Motor neuron (in vitro differentiated cells): Measurements from ENCODE around the gene TERT. TPM values are rescaled to one million over a fixed set of nuclear protein-coding genes. Genes with fewer than 3 reads are reported as not detected.

Experiments
- ATAC-seq, 8 experiments: fragments of 200-7000 bp; cut with Tn5 transposase; replicated peaks in 6 of 8; 2 replicates each; pipeline ENCODE4 v1.8.0; 2021; ENCODE audit warnings: mild to moderate bottlenecking in 8 of 8, moderate library complexity in 8 of 8
- H3K27ac ChIP-seq, 2 donors: fragments of 250-450 bp; sonication (Bioruptor Pico); 2 replicates each; pipeline ENCODE4 v1.9.0; 2021; ENCODE audit warnings: antibody characterized with exemption in 2 of 2, mild to moderate bottlenecking in 2 of 2, moderate library complexity in 1 of 2
- H3K4me1 ChIP-seq, 2 donors: fragments of 250-450 bp; sonication (Bioruptor Pico); replicated peaks in 1 of 2; 2 replicates each; pipeline ENCODE4 v1.6.1; 2021; ENCODE audit warnings: antibody characterized with exemption in 2 of 2, mild to moderate bottlenecking in 2 of 2, moderate library complexity in 1 of 2
- H3K4me3 ChIP-seq, 5 donors: fragments of 250-450 bp; sonication (Bioruptor Pico); 2 replicates each; pipeline ENCODE4 v1.9.0; 2021; ENCODE audit warnings: antibody characterized with exemption in 5 of 5, mild to moderate bottlenecking in 5 of 5, moderate library complexity in 4 of 5
- WGBS, 10 experiments: fragments of 450-650 bp; shearing (Covaris generic); methylation state at CpG; one replicate each; pipeline ENCODE4 v1.0.0; 2022; 5-methylcytosine and 5-hydroxymethylcytosine counted together
- in situ Hi-C, 9 experiments: fragments of 400-800 bp; cut with MboI; loops; one replicate each; pipeline ENCODE4 v1.15.0; 2021; ENCODE audit warnings: low sequenced_read_pairs in 9 of 9, low pct_unique_long_range_greater_than_20kb in 2 of 9; ENCODE audit not compliant: unreplicated experiment in 9 of 9
- total RNA-seq, 8 experiments: library from RNA; unstranded; fragments of 300-600 nt; gene quantifications; 2 replicates each; pipeline versions ENCODE4 v1.2.3 to v1.2.4, GENCODE V29; 2022

TERT gene
- total RNA-seq, 8 experiments from 2014 or later: 0.05 to 6.3 (median 0.38) TPM; not detected in 1

DNA sequence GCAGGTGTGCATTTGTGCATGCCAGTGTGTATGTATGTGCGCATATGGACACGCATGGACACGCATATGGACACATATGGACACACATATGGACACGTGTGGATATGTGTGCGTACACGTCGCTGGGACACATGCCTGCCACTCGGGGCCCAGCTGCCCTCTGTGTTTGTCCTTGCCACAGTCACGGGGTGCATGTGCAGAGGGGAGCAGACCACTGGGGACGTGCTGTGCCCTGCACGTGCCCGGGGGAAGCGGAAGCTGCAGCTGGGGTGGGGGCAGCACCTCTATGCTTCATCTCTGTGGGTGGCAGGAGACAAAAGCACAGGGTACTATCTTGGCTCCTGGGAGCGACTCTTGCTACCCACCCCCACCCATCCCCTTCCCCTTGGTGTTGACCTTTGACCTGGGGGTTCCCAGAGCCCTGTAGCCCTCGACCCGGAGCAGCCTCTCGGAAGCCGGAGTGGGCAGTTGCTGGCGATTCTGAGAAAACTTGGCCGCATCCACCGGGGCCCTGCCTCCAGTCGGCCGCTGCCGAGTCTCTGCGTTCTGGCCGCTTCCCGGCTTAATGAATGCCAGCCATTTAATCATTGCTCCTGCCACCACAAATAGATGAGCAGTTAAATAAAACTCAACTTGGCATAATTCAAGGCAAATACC, 72.1 kb downstream of the TERT start:
- H3K4me1 ChIP-seq: peaks cover 4 to 10% of the 10 kb centered on the region in 2 donors
- WGBS, 10 experiments: 0 to 94% (median 65%) methylated on average over 1 to 9 of the region's 27 CpGs; no CpG with 5 or more reads in 6 of the 10 experiments
- no peak overlapping the region for H3K4me3 ChIP-seq
- no peak overlapping the region for H3K27ac ChIP-seq
- in situ Hi-C loops: loop anchor here in 1 of 9 experiments (25.0 kb wide), 1 partner anchor 415 kb away; no protein-coding TSS in a partner anchor
- no peak for ATAC-seq

DNA sequence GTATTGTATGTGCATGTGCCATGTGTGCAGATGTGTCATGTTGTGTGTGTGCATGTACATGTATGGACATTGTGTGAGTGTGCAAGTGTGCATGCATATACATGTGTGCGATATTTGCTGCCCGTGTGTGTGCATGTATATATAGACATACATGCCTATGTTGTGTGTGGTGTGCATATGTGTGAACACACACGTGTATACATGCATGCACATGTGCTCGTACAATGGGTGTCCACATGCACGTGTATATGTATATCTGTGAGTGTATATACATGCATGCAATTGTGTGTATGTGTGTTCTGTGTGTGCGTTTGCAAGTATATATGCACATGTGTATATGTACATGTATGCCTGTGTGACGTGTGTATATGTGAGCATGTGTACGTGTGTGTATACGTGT, 72.7 kb downstream of the TERT start:
- Histone ChIP-seq H3K4me1 (peaks cover 2 to 4% of the 10 kb centered on the region in 2 donors), H3K27ac (no peak overlapping the region), H3K4me3 (no peak overlapping the region)
- in situ Hi-C loops: loop anchor here in 1 of 9 experiments (25.0 kb wide), 1 partner anchor 415 kb away; no protein-coding TSS in a partner anchor
- no peak for ATAC-seq
- 20 to 96% (median 88%) methylated on average over 1 to 7 of the region's 9 CpGs; no CpG with 5 or more reads in 3 of the 10 experiments for WGBS, 10 experiments

DNA sequence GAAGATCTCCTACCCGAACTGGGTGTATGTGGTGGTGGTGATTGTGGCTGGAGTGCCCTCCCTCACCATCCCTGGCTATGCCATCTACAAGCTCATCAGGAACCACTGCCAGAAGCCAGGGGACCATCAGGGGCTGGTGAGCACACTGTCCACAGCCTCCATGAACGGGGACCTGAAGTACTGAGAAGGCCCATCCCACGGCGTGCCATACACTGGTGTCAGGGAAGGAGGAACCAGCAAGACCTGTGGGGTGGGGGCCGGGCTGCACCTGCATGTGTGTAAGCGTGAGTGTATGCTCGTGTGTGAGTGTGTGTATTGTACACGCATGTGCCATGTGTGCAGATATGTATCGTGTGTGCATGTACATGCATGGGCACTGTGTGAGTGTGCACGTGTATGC, 73.1 kb downstream of the TERT start:
- no peak for ATAC-seq
- WGBS, 10 experiments: 40 to 91% (median 67%) methylated on average over 1 to 6 of the region's 10 CpGs; no CpG with 5 or more reads in 3 of the 10 experiments
- in situ Hi-C loops: loop anchor here in 1 of 9 experiments (25.0 kb wide), 1 partner anchor 416 kb away; no protein-coding TSS in a partner anchor
- Histone ChIP-seq H3K4me3 (no peak overlapping the region), H3K4me1 (peaks cover 0 to 2% of the 10 kb centered on the region in 2 donors), H3K27ac (no peak overlapping the region)

DNA sequence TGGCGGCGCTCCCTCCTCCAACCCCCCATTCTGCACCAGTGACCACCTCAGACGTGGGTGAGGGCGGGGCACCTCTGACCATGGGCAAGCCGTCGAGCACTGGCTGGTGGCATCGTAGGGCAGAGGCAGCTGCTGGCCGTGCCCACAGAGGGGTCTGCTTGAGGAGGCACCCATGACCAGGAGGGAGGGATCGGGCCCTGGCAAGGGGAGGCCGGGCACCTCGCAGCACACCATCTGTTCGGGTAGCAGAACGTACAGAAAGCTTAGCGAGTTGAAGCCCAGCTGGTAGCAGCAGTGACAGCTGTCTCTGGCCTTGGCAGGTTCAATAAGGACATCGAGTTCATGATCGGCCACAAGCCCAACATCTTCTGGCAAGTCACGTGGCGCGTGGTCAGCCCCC, 74.0 kb downstream of the TERT start:
- no peak for ATAC-seq
- Histone ChIP-seq H3K27ac (no peak overlapping the region), H3K4me1 (no peaks in the 10 kb centered on the region), H3K4me3 (no peak overlapping the region)
- in situ Hi-C loops: loop anchor here in 1 of 9 experiments (25.0 kb wide), 1 partner anchor 416 kb away; no protein-coding TSS in a partner anchor
- WGBS, 10 experiments: 77 to 93% (median 89%) methylated on average over 3 to 10 of the region's 19 CpGs; no CpG with 5 or more reads in 7 of the 10 experiments

- WGBS, 10 experiments: 74 to 100% (median 98%) methylated on average over 1 to 4 of the region's 9 CpGs; no CpG with 5 or more reads in 6 of the 10 experiments
- in situ Hi-C loops: loop anchor here in 1 of 9 experiments (25.0 kb wide), 1 partner anchor 417 kb away; no protein-coding TSS in a partner anchor
- H3K4me3 ChIP-seq: no peak overlapping the region
Observed at GRCh38 chr5:1220351-1220750, 74.5 kb downstream of the TERT start.

DNA sequence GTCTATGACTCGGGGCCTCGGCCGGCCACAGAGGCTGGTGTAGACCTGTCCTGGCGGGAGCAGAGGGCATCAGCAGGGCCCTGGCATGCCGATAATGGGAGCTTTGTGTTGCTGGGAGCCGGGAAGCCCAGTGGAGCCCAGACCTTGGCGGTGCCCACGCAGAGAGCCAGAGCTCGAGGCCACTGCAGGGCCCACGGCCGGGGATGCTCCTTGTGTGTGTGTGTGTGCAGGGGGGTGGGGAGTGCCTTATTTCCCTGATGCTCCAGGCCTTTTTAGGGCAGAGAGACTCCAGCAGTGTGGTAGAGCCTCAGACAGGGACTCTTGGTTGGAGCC, 75.1 kb downstream of the TERT start:
- in situ Hi-C loops: loop anchor here in 1 of 9 experiments (25.0 kb wide), 1 partner anchor 418 kb away; no protein-coding TSS in a partner anchor
- H3K27ac ChIP-seq: no peak overlapping the region
- 49 to 80% (median 58%) methylated on average over 2 to 6 of the region's 11 CpGs; no CpG with 5 or more reads in 6 of the 10 experiments for WGBS, 10 experiments
- H3K4me1 ChIP-seq: no peaks in the 10 kb centered on the region
- ATAC-seq: no peak
- H3K4me3 ChIP-seq: no peak overlapping the region

More at GRCh38 chr5:1220351-1220750, 74.5 kb downstream of the TERT start:
- no peak overlapping the region for H3K27ac ChIP-seq
- H3K4me1 ChIP-seq: no peaks in the 10 kb centered on the region
- ATAC-seq: no peak

DNA sequence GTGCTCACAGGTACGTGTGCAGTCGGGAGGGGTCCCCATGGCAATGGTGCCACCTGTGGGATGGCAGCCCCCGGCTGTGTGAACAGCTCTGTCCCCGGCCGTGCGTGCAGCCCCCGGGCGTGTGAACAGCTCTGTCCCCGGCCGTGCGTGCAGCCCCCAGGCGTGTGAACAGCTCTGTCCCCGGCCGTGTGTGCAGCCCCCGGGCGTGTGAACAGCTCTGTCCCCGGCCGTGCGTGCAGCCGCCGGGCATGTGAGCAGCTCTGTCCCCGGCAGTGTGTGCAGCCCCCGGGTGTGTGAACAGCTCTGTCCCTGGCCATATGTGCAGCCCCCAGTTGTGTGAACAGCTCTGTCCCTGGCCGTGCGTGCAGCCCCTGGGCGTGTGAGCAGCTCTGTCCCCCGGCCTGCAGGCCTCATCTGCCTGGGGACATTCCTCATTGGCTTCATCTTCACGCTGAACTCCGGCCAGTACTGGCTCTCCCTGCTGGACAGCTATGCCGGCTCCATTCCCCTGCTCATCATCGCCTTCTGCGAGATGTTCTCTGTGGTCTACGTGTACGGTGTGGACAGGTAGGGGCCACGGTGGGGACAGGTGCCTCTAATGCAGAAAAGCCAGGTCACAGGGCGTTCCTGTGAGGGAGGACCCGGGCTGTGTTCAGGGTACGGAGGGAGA, 75.6 kb downstream of the TERT start:
- Histone ChIP-seq H3K4me1 (no peaks in the 10 kb centered on the region), H3K4me3 (no peak overlapping the region), H3K27ac (no peak overlapping the region)
- no peak for ATAC-seq
- in situ Hi-C loops: loop anchor here in 1 of 9 experiments (25.0 kb wide), 1 partner anchor 418 kb away; no protein-coding TSS in a partner anchor
- WGBS, 10 experiments: 42 to 80% (median 62%) methylated on average over 1 to 11 of the region's 38 CpGs; no CpG with 5 or more reads in 6 of the 10 experiments

DNA sequence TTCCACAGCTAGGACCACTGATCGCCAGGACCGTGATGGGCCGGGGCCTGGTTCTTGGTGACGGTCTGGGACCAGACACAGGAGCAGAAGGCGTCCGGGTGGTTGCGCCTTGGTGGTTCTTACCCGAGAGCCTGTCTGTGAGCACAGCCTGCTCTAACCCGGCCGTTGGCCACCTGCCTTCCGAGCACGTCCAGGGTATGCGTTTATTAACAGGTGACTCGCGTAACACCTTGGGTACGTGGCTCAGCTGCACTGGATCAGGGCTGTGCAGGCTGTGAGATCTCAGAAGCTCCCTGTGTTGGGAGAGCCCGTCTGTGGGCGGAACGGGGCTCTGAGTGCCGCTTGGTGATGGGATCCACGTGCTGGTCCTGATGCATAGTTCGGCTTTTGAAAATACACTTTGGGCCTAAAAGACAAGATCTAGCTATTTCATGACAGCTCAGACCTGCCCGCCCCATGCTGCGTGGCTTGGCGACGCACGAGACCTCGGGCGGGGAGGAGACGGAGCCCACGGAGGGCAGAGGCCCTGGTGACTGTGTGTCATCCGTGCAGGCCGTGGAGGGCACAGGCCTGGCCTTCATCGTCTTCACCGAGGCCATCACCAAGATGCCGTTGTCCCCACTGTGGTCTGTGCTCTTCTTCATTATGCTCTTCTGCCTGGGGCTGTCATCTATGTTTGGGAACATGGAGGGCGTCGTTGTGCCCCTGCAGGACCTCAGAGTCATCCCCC, 76.4 kb downstream of the TERT start:
- no peak overlapping the region for H3K4me3 ChIP-seq
- no peak overlapping the region for H3K27ac ChIP-seq
- in situ Hi-C loops: loop anchor here in 1 of 9 experiments (25.0 kb wide), 1 partner anchor 419 kb away; no protein-coding TSS in a partner anchor
- WGBS, 10 experiments: 52 to 100% (median 82%) methylated on average over 5 to 19 of the region's 38 CpGs; no CpG with 5 or more reads in 4 of the 10 experiments
- no peaks in the 10 kb centered on the region for H3K4me1 ChIP-seq
- ATAC-seq: no peak

DNA sequence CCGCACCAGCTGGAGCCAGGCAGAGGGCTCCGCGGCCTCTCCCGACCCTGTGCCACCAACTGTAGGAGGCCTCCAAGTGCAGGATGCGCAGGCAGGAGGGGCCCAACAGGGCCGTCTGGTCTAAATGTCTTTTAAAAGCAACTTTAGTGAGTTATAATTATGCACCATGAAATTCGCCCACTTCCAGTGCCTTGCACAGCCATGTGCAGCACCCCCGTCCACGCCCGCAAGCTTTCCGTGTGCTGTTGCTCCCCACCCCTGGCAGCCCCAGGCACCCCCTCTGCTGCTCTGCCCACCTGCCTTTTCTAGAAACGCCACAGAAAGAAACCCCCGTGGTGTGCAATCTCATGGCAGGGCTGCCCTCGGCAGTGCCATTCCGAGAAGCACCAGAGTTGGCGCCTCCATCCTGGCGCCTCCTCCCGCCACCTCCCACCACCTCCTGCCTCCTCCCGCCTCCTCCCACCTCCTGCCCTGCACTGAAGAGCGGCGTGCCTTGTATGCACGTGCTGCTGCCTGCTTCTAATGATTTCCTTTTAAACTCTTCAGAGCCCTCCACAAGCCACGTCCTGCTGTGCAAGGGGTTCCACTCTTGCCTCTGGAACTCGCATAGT, 77.2 kb downstream of the TERT start:
- WGBS, 10 experiments: 0 to 100% (median 34%) methylated on average over 1 to 2 of the region's 24 CpGs; no CpG with 5 or more reads in 6 of the 10 experiments
- in situ Hi-C loops: loop anchor here in 1 of 9 experiments (25.0 kb wide), 1 partner anchor 420 kb away; no protein-coding TSS in a partner anchor
- Histone ChIP-seq H3K27ac (no peak overlapping the region), H3K4me3 (no peak overlapping the region), H3K4me1 (no peaks in the 10 kb centered on the region)
- peak in 3 of 8 experiments; percentile 43 to 50 (median 49) for ATAC-seq

- ATAC-seq: no peak
- Histone ChIP-seq H3K4me1 (no peaks in the 10 kb centered on the region), H3K4me3 (no peak overlapping the region), H3K27ac (no peak overlapping the region)
- 27 to 80% (median 74%) methylated on average over 2 to 7 of the region's 18 CpGs; no CpG with 5 or more reads in 3 of the 10 experiments for WGBS, 10 experiments
- in situ Hi-C loops: loop anchor here in 1 of 9 experiments (25.0 kb wide), 1 partner anchor 420 kb away; no protein-coding TSS in a partner anchor
Observed at GRCh38 chr5:1216918-1217295, 78.0 kb downstream of the TERT start.

- in situ Hi-C loops: loop anchor here in 1 of 9 experiments (25.0 kb wide), 1 partner anchor 421 kb away; no protein-coding TSS in a partner anchor
- 50 to 100% (median 78%) methylated on average over 1 to 11 of the region's 38 CpGs; no CpG with 5 or more reads in 2 of the 10 experiments for WGBS, 10 experiments
- ATAC-seq: no peak
- H3K4me3 ChIP-seq: no peak overlapping the region
- H3K27ac ChIP-seq: no peak overlapping the region
- H3K4me1 ChIP-seq: no peaks in the 10 kb centered on the region
Observed at GRCh38 chr5:1216211-1216917, 78.5 kb downstream of the TERT start.
